Activated naive CD4-positive, alpha-beta T cell treated with anti-CD3 and anti-CD28 coated beads for 36 hours (primary cell): ENCODE measurements around the gene FEM1C. TPM values are rescaled to one million over a fixed set of nuclear protein-coding genes. Genes with fewer than 3 reads are reported as not detected.
A peak's percentile ranks its signal among the peaks of the same experiment; 100 is the strongest.

Experiments
- CTCF ChIA-PET: fragments of 350-600 bp; sonication (Branson Sonifier 250); formaldehyde crosslinking; loops from one replicate; lab custom pipeline; 2021; ENCODE audit warnings: antibody characterized with exemption; lab: Charles Lee
- DNase-seq: peaks from one replicate; pipeline ENCODE4 v3.0.0-alpha.2; 2020
- H3K27ac Mint-ChIP-seq: one replicate; pipeline ENCODE4 v1.8.0; 2021; ENCODE audit warnings: mild to moderate bottlenecking, mixed read lengths
- H3K27me3 Mint-ChIP-seq: one replicate; pipeline ENCODE4 v1.8.0; 2021; ENCODE audit warnings: low read depth, mixed read lengths
- H3K36me3 Mint-ChIP-seq: one replicate; pipeline ENCODE4 v1.8.0; 2021; ENCODE audit warnings: low read depth, mixed read lengths
- H3K4me1 Mint-ChIP-seq: one replicate; pipeline ENCODE4 v1.8.0; 2021; ENCODE audit warnings: low read depth, mixed read lengths
- H3K4me3 Mint-ChIP-seq: one replicate; pipeline ENCODE4 v1.8.0; 2021; ENCODE audit warnings: mild to moderate bottlenecking, moderate library complexity, mixed read lengths
- H3K9me3 Mint-ChIP-seq: one replicate; pipeline ENCODE4 v1.8.0; 2021; ENCODE audit warnings: mixed read lengths
- intact Hi-C: fragments of 100-400 bp; cut with micrococcal nuclease; formaldehyde crosslinking; loops from one replicate; pipeline ENCODE4 v1.15.1; 2023
- total RNA-seq, 2 experiments: library from RNA; stranded (reverse); gene quantifications; one replicate each; pipeline ENCODE4 v1.2.3, GENCODE V29; 2021

Gene FEM1C
- total RNA-seq, 2 experiments from 2014 or later = 9.7 to 10.0 TPM

DNA sequence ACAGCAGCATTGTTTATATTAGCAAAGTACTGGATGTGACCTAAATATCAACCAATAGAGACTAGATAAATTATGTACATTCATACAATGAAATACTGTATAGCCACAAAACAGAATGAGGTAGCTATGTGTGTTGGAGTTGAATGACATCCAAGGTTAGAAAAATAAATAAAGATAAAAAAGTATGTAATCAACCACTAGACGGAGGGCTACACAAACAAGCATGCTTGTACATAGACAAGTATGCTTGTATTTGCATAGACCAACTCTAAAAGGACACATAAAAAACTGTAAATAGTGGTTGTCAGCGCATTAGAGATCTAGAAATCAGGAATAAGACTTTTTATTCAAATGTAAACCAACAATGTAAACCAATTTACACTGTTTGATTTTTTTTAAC lies 3.0 kb downstream of the FEM1C start:
- CTCF ChIA-PET = interaction anchor here (1.4 kb wide), 1 partner anchor 33 kb away, joined by 3 read pairs; no protein-coding TSS in a partner anchor
- DNase-seq = no peak
- Mint-ChIP-seq H3K4me1 (peaks cover 68% of the 10 kb centered on the region), H3K27me3 (no peaks in the 10 kb centered on the region), H3K27ac (no peak overlapping the region), H3K9me3 (peaks cover 7% of the 10 kb centered on the region), H3K36me3 (peaks cover 68% of the 10 kb centered on the region), H3K4me3 (peak overlapping the region; percentile 95)
- intact Hi-C loops = no loop called here

DNA sequence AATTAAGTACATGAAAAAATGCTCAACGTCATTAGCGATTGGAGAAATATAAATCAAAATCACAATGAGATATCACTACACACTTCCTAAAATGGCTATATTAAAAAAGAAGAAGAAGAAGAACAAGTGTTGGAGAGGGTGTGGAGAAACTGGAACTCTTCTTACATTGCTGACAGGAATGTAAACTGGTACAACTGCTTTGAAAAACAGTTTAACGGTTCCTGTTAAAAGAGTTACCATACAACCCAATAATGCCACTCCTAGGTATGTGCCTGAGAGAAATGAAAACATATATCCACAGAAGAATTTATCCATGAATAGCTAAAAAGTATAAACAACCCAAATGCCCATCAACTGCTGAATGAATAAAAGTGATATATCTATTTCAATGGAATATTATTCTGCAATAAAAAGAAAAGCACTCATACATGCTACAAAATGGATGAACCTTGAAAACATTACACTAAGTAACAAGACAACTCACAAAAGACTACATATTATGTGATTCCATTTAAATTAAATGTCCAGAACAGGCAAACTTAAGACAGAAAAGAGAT lies 9.0 kb downstream of the FEM1C start:
- H3K4me3 Mint-ChIP-seq = no peak overlapping the region
- no peaks in the 10 kb centered on the region for H3K27me3 Mint-ChIP-seq
- intact Hi-C loops = no loop called here
- no peaks in the 10 kb centered on the region for H3K9me3 Mint-ChIP-seq
- H3K36me3 Mint-ChIP-seq = peaks cover 49% of the 10 kb centered on the region
- H3K27ac Mint-ChIP-seq = no peak overlapping the region
- CTCF ChIA-PET = no interaction called here
- peaks cover 74% of the 10 kb centered on the region for H3K4me1 Mint-ChIP-seq
- no peak for DNase-seq

DNA sequence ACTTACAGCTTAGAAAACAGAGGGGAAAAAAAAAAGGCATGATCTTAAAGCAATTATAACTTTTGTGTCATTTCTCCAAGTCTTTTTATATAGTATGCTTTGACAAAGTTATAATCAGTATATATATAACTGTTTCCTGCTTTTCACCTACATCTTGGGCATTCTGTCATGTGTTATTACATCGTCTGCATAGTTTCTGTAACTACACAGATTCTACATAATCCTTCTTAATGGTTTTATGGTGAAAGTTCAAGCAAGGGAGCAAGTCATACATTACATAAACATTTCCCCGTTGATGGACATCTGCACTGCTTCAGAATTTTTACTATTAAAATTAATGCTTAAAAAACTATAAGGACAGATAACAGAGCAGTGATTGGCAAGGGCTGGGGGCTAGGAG lies 12.1 kb downstream of the FEM1C start:
- Mint-ChIP-seq H3K27ac (no peak overlapping the region), H3K4me1 (peaks cover 66% of the 10 kb centered on the region), H3K4me3 (no peak overlapping the region), H3K36me3 (peaks cover 27% of the 10 kb centered on the region), H3K27me3 (no peaks in the 10 kb centered on the region), H3K9me3 (no peaks in the 10 kb centered on the region)
- intact Hi-C loops = no loop called here
- no peak for DNase-seq
- CTCF ChIA-PET = no interaction called here

DNA sequence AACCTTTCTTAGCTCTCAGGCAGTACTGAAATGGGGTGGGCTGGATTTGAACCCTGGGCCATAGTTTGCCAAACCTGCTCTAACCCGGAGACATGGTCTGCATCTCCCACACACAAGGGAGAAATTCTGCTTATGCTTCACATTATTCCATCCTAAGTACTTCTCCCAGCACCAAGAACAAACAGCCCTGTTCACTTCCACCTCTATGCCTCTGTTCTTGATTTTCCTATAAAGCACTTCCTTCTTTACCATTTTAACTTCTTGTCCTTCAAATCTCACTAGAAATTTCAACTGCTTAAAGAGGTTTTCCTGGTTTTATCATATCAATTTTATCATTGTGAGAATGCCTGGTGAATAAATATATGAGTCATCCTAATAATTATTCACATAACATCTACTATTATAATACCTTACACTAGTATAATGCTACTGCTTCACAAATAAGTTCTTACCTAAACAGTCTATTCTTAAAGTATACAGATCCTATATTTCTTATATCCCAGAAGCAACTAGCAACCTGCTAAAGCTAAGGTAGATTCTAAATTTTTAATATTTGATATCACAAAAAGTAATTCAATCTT lies 12.7 kb downstream of the FEM1C start:
- intact Hi-C loops = no loop called here
- H3K36me3 Mint-ChIP-seq = peaks cover 21% of the 10 kb centered on the region
- H3K4me1 Mint-ChIP-seq = peaks cover 60% of the 10 kb centered on the region

DNA sequence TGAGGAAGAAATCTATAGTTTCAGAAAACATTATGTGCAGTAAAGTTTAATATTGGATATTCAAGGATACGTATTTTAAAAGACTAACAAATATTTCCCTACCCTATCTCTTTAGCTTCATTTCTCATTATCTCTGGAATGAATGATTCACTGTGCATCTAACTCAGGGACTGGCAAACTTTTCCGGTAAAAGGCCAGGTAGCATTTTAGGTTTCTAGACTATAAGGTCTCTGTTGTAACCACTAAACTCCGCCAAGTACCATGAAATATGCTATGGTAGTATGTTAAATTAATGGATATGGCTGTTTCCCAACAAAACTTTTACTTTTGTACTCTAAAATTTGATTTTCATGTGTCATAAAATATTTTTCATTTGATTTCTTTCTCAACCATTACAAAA lies 13.2 kb downstream of the FEM1C start:
- peaks cover 58% of the 10 kb centered on the region for H3K4me1 Mint-ChIP-seq
- H3K9me3 Mint-ChIP-seq = no peaks in the 10 kb centered on the region
- H3K27ac Mint-ChIP-seq = no peak overlapping the region
- H3K27me3 Mint-ChIP-seq = no peaks in the 10 kb centered on the region
- CTCF ChIA-PET = interaction anchor here (0.9 to 1.0 kb wide), 2 partner anchors 8 to 14 kb away, joined by 3 to 4 read pairs; no protein-coding TSS in a partner anchor
- peaks cover 16% of the 10 kb centered on the region for H3K36me3 Mint-ChIP-seq
- DNase-seq = no peak
- H3K4me3 Mint-ChIP-seq = no peak overlapping the region
- intact Hi-C loops = no loop called here

More for the DNA sequence above, 12.7 kb downstream of the FEM1C start:
- no peak for DNase-seq
- no peaks in the 10 kb centered on the region for H3K27me3 Mint-ChIP-seq
- H3K9me3 Mint-ChIP-seq = no peaks in the 10 kb centered on the region
- no peak overlapping the region for H3K27ac Mint-ChIP-seq
- CTCF ChIA-PET = interaction anchor here (0.9 to 1.0 kb wide), 2 partner anchors 9 to 14 kb away, joined by 3 to 4 read pairs; no protein-coding TSS in a partner anchor
- H3K4me3 Mint-ChIP-seq = no peak overlapping the region

DNA sequence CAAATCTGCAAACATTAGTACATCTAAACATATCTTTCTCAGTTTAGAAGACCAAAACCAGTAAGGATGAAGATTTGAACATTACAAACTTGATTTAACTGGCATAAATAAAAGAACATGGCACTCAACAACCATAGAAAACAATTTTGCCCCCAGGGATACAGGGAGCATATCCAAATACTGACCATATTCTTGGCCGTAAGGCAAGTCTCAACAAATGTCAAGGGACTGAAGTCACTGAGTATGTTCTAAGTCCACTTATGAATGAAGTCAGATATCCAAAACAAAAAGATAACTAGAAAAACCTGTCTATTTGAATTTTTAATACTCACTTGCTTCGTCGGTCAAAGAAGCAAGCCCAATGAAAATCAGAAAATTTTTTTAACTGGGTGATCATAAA lies 14.1 kb downstream of the FEM1C start:
- CTCF ChIA-PET = no interaction called here
- intact Hi-C loops = no loop called here

DNA sequence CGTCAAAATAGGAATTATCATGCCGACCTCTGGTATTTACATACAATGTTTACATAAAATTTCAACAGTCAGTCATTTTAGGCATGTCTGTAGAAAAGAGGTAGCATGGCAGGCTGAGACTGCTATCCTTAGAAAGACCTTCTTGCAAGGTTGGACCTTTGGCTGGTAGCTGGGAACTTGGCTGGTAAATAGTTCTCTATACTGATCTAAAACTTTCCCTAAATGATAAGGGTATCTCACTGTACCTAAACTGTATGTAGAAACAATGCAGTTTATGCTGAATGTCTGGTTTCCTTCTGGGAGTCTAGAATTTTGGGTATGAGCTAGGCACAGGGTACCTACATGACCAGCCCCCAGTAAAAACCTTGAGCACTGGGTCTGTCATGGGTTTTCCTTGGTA lies 18.0 kb downstream of the FEM1C start:
- CTCF ChIA-PET = interaction anchor here (1.0 kb wide), 1 partner anchor 16 kb away, joined by 3 read pairs; no protein-coding TSS in a partner anchor
- Mint-ChIP-seq H3K4me1 (peaks cover 50% of the 10 kb centered on the region), H3K4me3 (no peak overlapping the region), H3K27me3 (no peaks in the 10 kb centered on the region), H3K36me3 (peaks cover 17% of the 10 kb centered on the region), H3K9me3 (no peaks in the 10 kb centered on the region), H3K27ac (no peak overlapping the region)
- intact Hi-C loops = no loop called here
- no peak for DNase-seq

More for the DNA sequence above, 14.1 kb downstream of the FEM1C start:
- H3K4me1 Mint-ChIP-seq = peaks cover 51% of the 10 kb centered on the region
- no peak for DNase-seq
- H3K36me3 Mint-ChIP-seq = peaks cover 9% of the 10 kb centered on the region
- H3K27ac Mint-ChIP-seq = no peak overlapping the region
- H3K27me3 Mint-ChIP-seq = no peaks in the 10 kb centered on the region
- no peak overlapping the region for H3K4me3 Mint-ChIP-seq
- no peaks in the 10 kb centered on the region for H3K9me3 Mint-ChIP-seq

DNA sequence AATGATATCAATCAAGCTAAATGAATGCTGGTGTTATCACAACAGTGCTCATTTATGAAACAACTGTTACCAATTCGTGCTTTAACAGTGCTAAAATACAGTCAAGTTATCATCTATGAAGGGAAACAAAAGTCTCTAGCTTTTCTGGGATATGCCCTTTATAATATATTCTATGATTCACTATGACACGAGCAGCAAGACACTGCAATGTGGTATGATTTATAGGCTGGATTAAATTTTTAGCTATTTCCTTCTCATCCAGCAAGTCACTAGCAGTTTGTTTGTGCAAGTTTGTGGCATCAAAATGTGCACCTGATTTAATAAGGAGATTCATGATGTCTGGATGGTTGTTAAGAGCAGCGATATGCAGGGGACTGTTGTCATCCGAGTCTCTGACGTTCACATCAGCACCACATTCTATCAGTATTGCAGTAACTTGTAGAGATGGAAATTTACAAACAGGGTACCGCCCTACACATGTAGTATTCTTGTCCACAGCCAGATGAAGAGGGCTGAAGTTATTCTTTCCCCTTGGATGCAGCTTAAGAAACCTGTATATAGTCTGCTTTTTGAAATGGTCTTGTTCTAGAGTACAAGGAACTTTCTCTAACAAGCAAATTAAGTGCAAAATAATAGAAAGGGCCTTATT lies 20.3 kb downstream of the FEM1C start:
- H3K27ac Mint-ChIP-seq = no peak overlapping the region
- no peak for DNase-seq
- no peaks in the 10 kb centered on the region for H3K9me3 Mint-ChIP-seq
- H3K36me3 Mint-ChIP-seq = peaks cover 20% of the 10 kb centered on the region
- H3K4me3 Mint-ChIP-seq = no peak overlapping the region
- H3K27me3 Mint-ChIP-seq = no peaks in the 10 kb centered on the region
- intact Hi-C loops = no loop called here
- CTCF ChIA-PET = interaction anchor here (0.5 to 1.4 kb wide), 3 partner anchors 19 to 215 kb away, joined by 3 to 4 read pairs (median 3); no protein-coding TSS in a partner anchor
- peaks cover 48% of the 10 kb centered on the region for H3K4me1 Mint-ChIP-seq

DNA sequence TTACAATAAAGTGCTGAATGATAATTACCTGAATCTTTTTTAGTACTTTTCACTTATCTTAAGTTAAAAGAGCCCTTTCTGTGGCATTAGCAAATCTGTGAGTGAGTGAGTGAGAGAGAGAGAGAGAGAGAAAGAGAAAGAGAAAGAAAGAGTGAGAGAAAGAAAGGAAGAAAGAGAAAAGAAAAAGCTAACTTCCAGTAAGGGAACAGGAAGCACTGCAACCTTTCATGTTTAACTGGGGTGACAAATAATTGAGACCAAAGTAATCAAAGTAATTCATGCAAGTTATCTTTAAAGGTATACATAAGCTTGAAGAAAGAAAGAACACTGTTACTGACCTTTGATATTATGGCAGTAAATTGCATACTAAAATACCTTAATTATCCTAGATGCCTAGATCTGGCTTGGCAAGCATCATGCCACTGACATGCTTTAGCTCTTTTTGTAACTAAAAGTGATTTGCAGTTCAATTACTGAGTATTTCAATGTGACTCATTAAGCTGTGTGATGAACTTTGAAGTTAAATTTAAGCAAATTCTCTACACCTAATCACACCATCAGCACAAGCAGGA lies 21.7 kb downstream of the FEM1C start:
- CTCF ChIA-PET = interaction anchor here (0.6 to 1.1 kb wide), 4 partner anchors 8 to 47 kb away, joined by 3 read pairs; no protein-coding TSS in a partner anchor
- peaks cover 22% of the 10 kb centered on the region for H3K36me3 Mint-ChIP-seq
- peak overlapping the region; percentile 11 for H3K4me3 Mint-ChIP-seq
- intact Hi-C loops = loop anchor here (1.0 to 2.0 kb wide), 3 partner anchors 21 to 62 kb away; partner anchors contain the start of gene FEM1C
- DNase-seq = no peak
- peak overlapping the region; percentile 64 for H3K27ac Mint-ChIP-seq
- H3K9me3 Mint-ChIP-seq = no peaks in the 10 kb centered on the region
- H3K27me3 Mint-ChIP-seq = no peaks in the 10 kb centered on the region
- H3K4me1 Mint-ChIP-seq = peaks cover 36% of the 10 kb centered on the region

DNA sequence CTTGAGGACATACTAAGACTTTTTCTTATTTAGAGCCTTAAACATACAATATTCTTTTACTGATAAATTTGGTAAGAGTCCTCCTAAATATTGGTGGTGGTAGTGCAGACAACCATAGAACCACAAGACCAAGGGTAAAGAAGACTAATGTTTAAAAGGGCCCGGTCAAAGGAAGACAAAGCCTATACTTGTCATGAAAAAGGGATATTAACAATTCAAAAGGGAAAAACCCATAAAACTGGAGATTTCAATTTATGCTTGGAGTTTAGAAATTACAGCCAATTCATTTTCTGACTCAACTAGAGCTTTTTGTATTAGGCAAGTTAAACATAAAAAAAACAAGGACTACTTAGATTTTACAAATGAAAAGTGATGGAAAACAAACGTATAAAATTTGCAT lies 24.4 kb downstream of the FEM1C start:
- DNase-seq = no peak
- CTCF ChIA-PET = interaction anchor here (0.6 to 0.9 kb wide), 2 partner anchors 14 to 51 kb away, joined by 3 read pairs; no protein-coding TSS in a partner anchor
- Mint-ChIP-seq H3K9me3 (no peaks in the 10 kb centered on the region), H3K4me1 (peaks cover 31% of the 10 kb centered on the region), H3K4me3 (no peak overlapping the region), H3K36me3 (peaks cover 20% of the 10 kb centered on the region), H3K27me3 (no peaks in the 10 kb centered on the region), H3K27ac (no peak overlapping the region)
- intact Hi-C loops = no loop called here

DNA sequence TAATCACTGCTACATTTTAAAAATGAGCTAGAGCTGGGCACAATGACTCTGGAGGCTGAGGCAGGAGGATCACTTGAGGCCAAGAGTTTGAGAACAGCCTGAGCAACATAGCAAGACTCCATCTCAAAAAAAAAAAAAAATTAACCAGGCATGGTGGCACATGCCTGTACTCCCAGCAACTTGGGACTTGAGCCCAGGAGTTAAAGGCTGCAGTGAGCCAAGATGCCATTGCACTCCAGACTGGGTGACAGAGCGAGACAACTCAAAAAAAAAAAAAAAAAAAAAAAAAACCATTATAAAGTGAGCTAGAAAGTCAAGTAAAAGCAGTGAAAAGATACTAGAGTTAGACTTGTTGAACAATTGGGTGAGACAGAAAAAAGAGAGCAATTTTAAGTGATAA lies 28.2 kb downstream of the FEM1C start:
- DNase-seq = no peak
- Mint-ChIP-seq H3K27me3 (no peaks in the 10 kb centered on the region), H3K27ac (no peak overlapping the region), H3K4me1 (peaks cover 11% of the 10 kb centered on the region), H3K36me3 (peaks cover 5% of the 10 kb centered on the region), H3K9me3 (peaks cover 2% of the 10 kb centered on the region), H3K4me3 (no peak overlapping the region)
- CTCF ChIA-PET = interaction anchor here (1.5 kb wide), 1 partner anchor 28 kb away, joined by 3 read pairs; the partner anchor contains the start of gene FEM1C
- intact Hi-C loops = no loop called here

DNA sequence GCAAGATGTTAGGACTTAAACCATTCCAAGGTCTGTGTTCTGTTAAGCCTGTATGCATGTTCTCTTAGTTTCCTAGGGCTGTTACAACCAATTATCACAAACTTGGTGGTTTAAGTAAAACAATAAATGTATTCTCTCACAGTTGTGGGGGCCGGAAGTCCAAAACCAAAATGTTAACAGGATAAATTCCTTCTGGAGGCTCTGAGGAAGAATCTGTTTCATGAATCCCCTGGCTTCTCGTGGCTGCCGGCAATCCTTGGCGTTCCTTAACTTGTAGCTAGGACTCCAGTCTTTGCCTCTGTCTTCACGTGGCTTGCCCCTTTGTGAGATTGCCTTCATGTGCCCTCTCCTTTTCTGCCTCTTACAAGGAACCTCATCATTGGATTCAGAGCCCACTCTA lies 30.4 kb downstream of the FEM1C start:
- intact Hi-C loops = no loop called here
- Mint-ChIP-seq H3K4me1 (no peaks in the 10 kb centered on the region), H3K9me3 (peaks cover 2% of the 10 kb centered on the region), H3K27me3 (no peaks in the 10 kb centered on the region), H3K27ac (no peak overlapping the region), H3K36me3 (peaks cover 1% of the 10 kb centered on the region), H3K4me3 (no peak overlapping the region)
- no peak for DNase-seq
- CTCF ChIA-PET = no interaction called here
